ENCODE measurements around the gene VCPKMT.

DNA sequence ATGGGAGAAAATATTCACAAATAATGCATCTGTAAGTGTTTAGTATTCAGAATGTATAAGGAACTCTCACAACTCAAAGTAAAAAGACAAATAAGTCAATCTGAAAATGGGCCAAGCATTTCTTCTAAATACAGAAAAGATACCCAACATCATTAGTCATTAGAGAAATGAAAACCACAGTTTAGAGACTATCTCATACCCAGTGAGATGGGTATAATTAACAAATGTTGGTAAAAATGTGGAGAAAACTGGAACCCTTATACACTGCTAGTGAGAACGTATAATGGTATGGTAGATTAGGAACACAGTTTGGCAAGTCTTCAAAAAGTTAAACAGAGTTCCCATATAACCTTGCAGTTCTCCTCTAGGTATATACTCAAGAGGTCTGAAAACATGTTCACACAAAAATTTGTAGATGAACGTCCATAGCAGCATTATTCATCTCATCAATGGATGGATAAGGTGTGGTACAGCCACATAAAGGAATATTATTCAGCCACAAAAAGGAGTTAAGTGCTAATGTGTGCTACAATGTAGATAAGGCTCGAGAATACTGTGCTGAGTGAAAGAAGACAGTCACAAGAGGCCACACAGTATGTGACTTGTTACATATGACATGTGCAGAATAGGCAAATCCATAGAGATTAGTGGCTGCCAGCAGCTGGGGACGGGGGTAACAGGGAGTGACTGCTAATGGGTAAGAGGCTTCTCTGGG, 5.9 kb downstream of the VCPKMT start:
- TF ChIP-seq FOXA1 (IDR thresholded peaks at IDR 0.05) (no peak), CTBP1 (IDR thresholded peaks at IDR 0.05; ENCODE audit: borderline replicate concordance) (no peak), SP1 (IDR thresholded peaks at IDR 0.05) (no peak), L3MBTL2 (conservative IDR thresholded peaks at IDR 0.05) (no peak), ARNT (IDR thresholded peaks at IDR 0.05) (no peak), BHLHE40 (IDR thresholded peaks at IDR 0.05; ENCODE audit: borderline replicate concordance) (no peak), TARDBP (IDR thresholded peaks at IDR 0.05) (no peak), ELF4 (IDR thresholded peaks at IDR 0.05) (no peak), HDGF (IDR thresholded peaks at IDR 0.05; ENCODE audit: borderline replicate concordance) (no peak), FOXM1 (IDR thresholded peaks at IDR 0.05; ENCODE audit: borderline replicate concordance) (no peak)

All from HEK293T (cell line).